ENCODE results near the gene PNMA8C. TPM values are rescaled to one million over a fixed set of nuclear protein-coding genes. Genes with fewer than 3 reads are reported as not detected.

PNMA8C gene
- polyA plus RNA-seq, 2 of the 4 experiments (the other 2 are of a cell fraction), result 0.01 TPM; not detected in 1

DNA sequence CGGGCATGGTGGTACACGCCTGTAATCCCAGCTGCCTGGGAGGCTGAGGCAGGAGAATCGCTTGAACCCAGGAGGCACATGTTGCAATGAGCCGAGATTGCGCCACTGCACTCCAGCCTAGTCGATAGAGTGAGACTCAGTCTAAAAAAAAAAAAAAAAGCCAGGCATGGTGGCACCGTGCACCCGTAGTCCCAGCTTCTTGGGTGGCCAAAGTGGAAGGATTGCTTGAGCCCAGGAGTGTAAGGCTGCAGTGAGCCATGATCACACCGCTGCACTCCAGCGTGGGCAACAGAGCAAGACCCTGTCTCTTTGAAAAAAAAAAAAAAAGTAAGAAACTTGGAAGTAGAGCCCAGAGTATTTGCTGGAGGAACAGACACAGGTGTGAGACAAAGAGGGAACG, 43.1 kb downstream of the PNMA8C start (continued):
- no peak for TF ChIP-seq KDM5A (IDR thresholded peaks at IDR 0.05)
- TF ChIP-seq, protein P1, sequence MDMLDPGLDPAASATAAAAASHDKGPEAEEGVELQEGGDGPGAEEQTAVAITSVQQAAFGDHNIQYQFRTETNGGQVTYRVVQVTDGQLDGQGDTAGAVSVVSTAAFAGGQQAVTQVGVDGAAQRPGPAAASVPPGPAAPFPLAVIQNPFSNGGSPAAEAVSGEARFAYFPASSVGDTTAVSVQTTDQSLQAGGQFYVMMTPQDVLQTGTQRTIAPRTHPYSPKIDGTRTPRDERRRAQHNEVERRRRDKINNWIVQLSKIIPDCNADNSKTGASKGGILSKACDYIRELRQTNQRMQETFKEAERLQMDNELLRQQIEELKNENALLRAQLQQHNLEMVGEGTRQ (IDR thresholded peaks at IDR 0.05), result no peak

DNA sequence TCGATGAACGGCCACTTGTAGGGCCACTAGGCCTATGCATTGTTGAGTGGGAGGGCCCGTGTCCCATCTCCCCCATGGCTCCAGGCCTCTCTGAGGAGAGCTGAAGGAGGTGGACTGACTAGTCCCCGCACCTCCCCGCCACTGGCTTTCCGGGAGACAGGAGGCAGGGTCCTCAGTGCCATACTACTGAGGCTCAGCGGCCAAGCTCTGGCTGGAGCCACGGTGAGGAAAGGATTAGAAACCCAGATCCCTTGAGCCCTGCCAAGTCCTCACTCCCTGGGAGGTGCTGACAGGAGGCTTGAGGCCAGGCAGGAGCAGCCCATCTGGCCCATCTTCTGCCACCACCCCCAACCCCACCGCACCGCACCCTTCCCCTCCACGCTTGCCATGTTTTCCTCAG, 44.3 kb downstream of the PNMA8C start:
- Histone ChIP-seq H3K9me3 (peaks cover 1% of the 10 kb centered on the region; the same call in 1 of the 3 replicates), H3K27ac (no peak overlapping the region), H3K4me3 (no peak overlapping the region), H3K4me2 (no peak overlapping the region), H3K4me1 (no peaks in the 10 kb centered on the region)
- ChIA-PET CTCF (interaction anchor here (0.6 to 30.8 kb wide), 12 partner anchors 12 to 153 kb away, joined by 3 to 501 read pairs (median 6); partner anchors contain the start of gene PPP5C), POLR2A (no interaction called here)
- WGBS (ENCODE audit: missing lambda C conversion rate), result 94% methylated on average over 11 of the region's 11 CpGs
- TF ChIP-seq ESRRA (IDR thresholded peaks at IDR 0.05; ENCODE audit: borderline replicate concordance, low read length) (no peak), ZNF302 (CRISPR knock-in tag; IDR thresholded peaks at IDR 0.05) (no peak), NPAS2 (CRISPR knock-in tag; IDR thresholded peaks at IDR 0.05; ENCODE audit: borderline replicate concordance) (no peak), FOXS1 (CRISPR knock-in tag; IDR thresholded peaks at IDR 0.05) (no peak), NR3C1 (IDR thresholded peaks at IDR 0.05) (no peak), FOSL2 (IDR thresholded peaks at IDR 0.05) (no peak), FOSL2 (CRISPR knock-in tag; IDR thresholded peaks at IDR 0.05) (no peak), SREBF2 (IDR thresholded peaks at IDR 0.05) (no peak), RAD21 (conservative IDR thresholded peaks at IDR 0.05 in 1 of 2, IDR thresholded peaks at IDR 0.05 in 1 of 2) (no peak), TP53 (CRISPR knock-in tag; IDR thresholded peaks at IDR 0.05) (no peak), CHD4 (IDR thresholded peaks at IDR 0.05; ENCODE audit: borderline replicate concordance) (no peak), KDM1A (IDR thresholded peaks at IDR 0.05; ENCODE audit: low read depth) (no peak), JUNB (IDR thresholded peaks at IDR 0.05) (no peak)
- TF ChIP-seq, protein P2, sequence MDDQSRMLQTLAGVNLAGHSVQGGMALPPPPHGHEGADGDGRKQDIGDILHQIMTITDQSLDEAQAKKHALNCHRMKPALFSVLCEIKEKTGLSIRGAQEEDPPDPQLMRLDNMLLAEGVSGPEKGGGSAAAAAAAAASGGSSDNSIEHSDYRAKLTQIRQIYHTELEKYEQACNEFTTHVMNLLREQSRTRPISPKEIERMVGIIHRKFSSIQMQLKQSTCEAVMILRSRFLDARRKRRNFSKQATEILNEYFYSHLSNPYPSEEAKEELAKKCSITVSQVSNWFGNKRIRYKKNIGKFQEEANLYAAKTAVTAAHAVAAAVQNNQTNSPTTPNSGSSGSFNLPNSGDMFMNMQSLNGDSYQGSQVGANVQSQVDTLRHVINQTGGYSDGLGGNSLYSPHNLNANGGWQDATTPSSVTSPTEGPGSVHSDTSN (IDR thresholded peaks at IDR 0.05), result no peak
- TF ChIP-seq, protein P3, sequence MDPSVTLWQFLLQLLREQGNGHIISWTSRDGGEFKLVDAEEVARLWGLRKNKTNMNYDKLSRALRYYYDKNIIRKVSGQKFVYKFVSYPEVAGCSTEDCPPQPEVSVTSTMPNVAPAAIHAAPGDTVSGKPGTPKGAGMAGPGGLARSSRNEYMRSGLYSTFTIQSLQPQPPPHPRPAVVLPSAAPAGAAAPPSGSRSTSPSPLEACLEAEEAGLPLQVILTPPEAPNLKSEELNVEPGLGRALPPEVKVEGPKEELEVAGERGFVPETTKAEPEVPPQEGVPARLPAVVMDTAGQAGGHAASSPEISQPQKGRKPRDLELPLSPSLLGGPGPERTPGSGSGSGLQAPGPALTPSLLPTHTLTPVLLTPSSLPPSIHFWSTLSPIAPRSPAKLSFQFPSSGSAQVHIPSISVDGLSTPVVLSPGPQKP (IDR thresholded peaks at IDR 0.05; ENCODE audit: low read depth, low read length), result no peak
- FAIRE-seq (no peak), ATAC-seq (no peak), DNase-seq (ENCODE audit: low read depth in 1 of 2, low spot score in 1 of 2) (no peak)

DNA sequence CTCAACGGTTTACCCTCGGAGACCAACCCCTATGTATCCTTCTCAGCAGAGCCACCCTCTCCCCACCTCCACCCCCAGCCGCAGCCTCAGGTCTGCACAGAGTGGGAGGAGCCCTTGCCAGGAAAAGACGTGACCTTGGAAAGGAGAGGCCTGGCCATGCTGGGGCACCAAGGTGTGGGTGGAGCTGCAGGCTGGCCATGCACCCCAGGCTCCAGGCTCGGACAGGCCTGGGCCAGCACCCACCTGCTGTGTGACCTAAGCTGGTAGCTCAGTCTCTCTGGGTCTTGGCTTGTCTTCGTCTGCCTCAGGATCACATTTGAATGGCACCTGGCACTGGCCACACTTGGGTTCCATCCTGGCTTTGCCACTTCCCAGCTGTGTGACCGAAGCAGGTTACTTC, 44.9 kb downstream of the PNMA8C start:
- no peak for ATAC-seq
- TF ChIP-seq JUNB (IDR thresholded peaks at IDR 0.05) (no peak), NR3C1 (IDR thresholded peaks at IDR 0.05) (no peak), HDAC2 (IDR thresholded peaks at IDR 0.05) (no peak), MAFK (IDR thresholded peaks at IDR 0.05; ENCODE audit: partially characterized antibody) (no peak), POLR2AphosphoS2 (conservative IDR thresholded peaks at IDR 0.05; ENCODE audit: low read length) (no peak), HOXA7 (CRISPR knock-in tag; IDR thresholded peaks at IDR 0.05) (no peak)
- TF ChIP-seq, protein P4, sequence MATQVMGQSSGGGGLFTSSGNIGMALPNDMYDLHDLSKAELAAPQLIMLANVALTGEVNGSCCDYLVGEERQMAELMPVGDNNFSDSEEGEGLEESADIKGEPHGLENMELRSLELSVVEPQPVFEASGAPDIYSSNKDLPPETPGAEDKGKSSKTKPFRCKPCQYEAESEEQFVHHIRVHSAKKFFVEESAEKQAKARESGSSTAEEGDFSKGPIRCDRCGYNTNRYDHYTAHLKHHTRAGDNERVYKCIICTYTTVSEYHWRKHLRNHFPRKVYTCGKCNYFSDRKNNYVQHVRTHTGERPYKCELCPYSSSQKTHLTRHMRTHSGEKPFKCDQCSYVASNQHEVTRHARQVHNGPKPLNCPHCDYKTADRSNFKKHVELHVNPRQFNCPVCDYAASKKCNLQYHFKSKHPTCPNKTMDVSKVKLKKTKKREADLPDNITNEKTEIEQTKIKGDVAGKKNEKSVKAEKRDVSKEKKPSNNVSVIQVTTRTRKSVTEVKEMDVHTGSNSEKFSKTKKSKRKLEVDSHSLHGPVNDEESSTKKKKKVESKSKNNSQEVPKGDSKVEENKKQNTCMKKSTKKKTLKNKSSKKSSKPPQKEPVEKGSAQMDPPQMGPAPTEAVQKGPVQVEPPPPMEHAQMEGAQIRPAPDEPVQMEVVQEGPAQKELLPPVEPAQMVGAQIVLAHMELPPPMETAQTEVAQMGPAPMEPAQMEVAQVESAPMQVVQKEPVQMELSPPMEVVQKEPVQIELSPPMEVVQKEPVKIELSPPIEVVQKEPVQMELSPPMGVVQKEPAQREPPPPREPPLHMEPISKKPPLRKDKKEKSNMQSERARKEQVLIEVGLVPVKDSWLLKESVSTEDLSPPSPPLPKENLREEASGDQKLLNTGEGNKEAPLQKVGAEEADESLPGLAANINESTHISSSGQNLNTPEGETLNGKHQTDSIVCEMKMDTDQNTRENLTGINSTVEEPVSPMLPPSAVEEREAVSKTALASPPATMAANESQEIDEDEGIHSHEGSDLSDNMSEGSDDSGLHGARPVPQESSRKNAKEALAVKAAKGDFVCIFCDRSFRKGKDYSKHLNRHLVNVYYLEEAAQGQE (IDR thresholded peaks at IDR 0.05), result no peak
- TF ChIP-seq, protein P1 (IDR thresholded peaks at IDR 0.05), result no peak
- TF ChIP-seq, protein P3 (IDR thresholded peaks at IDR 0.05; ENCODE audit: low read depth, low read length), result no peak
- TF ChIP-seq, protein P2 (IDR thresholded peaks at IDR 0.05), result no peak
- TF ChIP-seq, protein P5, sequence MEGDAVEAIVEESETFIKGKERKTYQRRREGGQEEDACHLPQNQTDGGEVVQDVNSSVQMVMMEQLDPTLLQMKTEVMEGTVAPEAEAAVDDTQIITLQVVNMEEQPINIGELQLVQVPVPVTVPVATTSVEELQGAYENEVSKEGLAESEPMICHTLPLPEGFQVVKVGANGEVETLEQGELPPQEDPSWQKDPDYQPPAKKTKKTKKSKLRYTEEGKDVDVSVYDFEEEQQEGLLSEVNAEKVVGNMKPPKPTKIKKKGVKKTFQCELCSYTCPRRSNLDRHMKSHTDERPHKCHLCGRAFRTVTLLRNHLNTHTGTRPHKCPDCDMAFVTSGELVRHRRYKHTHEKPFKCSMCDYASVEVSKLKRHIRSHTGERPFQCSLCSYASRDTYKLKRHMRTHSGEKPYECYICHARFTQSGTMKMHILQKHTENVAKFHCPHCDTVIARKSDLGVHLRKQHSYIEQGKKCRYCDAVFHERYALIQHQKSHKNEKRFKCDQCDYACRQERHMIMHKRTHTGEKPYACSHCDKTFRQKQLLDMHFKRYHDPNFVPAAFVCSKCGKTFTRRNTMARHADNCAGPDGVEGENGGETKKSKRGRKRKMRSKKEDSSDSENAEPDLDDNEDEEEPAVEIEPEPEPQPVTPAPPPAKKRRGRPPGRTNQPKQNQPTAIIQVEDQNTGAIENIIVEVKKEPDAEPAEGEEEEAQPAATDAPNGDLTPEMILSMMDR (IDR thresholded peaks at IDR 0.05), result no peak

More for the DNA sequence above, 44.9 kb downstream of the PNMA8C start:
- Histone ChIP-seq H3K4me2 (no peak overlapping the region), H3K4me1 (no peaks in the 10 kb centered on the region), H3K9me3 (no peaks in the 10 kb centered on the region), H3K4me3 (no peak overlapping the region), H3K27ac (no peak overlapping the region)
- 92% methylated on average over 7 of the region's 7 CpGs for WGBS (ENCODE audit: missing lambda C conversion rate)
- CTCF ChIA-PET, result interaction anchor here (0.5 to 30.8 kb wide), 11 partner anchors 12 to 494 kb away, joined by 3 to 501 read pairs (median 5); no protein-coding TSS in a partner anchor
- no peak for FAIRE-seq
- POLR2A ChIA-PET, result no interaction called here
- DNase-seq (ENCODE audit: low read depth in 1 of 2, low spot score in 1 of 2), result no peak
